ENCODE measurements around the gene TRIM62. TPM values are rescaled to one million over a fixed set of nuclear protein-coding genes. Genes with fewer than 3 reads are reported as not detected.

TRIM62 gene
- total RNA-seq, 1 donor from 2014 or later, result 8.8 TPM

DNA sequence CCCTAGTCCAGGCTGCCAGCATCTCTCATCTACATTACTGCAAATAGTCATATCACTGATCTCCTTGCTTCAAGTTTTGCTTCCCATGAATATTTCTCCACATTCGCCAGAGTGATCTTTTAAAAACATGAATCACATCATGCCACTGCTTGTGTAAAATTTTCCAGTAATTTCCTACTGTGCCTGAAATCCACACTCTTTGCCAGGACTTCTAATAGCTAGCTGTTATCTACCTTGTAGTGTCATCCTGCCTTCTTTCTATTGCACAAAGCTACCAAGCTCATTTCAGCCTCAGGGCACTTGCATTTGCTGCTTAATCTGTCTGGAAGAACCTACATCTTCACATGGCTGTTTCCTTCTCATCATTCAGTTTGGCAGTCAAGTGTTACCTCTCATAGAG lies 40.5 kb upstream of the TRIM62 start:
- H3K4me1 ChIP-seq, result peaks cover 10% of the 10 kb centered on the region
- TF ChIP-seq CTCF (IDR thresholded peaks at IDR 0.05) (no peak), POLR2A (IDR thresholded peaks at IDR 0.05) (no peak), POLR2AphosphoS5 (IDR thresholded peaks at IDR 0.05; ENCODE audit: insufficient read depth in 1 of 2, low read depth in 1 of 2) (no peak)
- H3K27me3 ChIP-seq, result no peaks in the 10 kb centered on the region
- no peak overlapping the region for H3K4me3 ChIP-seq
- intact Hi-C loops (cut with DNase I), result no loop called here
- H3K36me3 ChIP-seq, result no peaks in the 10 kb centered on the region
- H3K9me3 ChIP-seq, result no peaks in the 10 kb centered on the region
- DNase-seq (ENCODE audit: extremely low spot score in 2 of 2), result no peak
- H3K27ac ChIP-seq, result no peak overlapping the region

GRCh38 chr1:33221385-33221758 lies 39.5 kb upstream of the TRIM62 start:
- TF ChIP-seq POLR2A (IDR thresholded peaks at IDR 0.05), result no peak
- TF ChIP-seq POLR2AphosphoS5 (IDR thresholded peaks at IDR 0.05; ENCODE audit: insufficient read depth in 1 of 2, low read depth in 1 of 2), result peak in 1 of 2 donors; percentile 72
- TF ChIP-seq CTCF (IDR thresholded peaks at IDR 0.05), result no peak
- peaks cover 10% of the 10 kb centered on the region for H3K4me1 ChIP-seq
- no peaks in the 10 kb centered on the region for H3K27me3 ChIP-seq
- no peak for DNase-seq (ENCODE audit: extremely low spot score in 2 of 2)
- H3K9me3 ChIP-seq, result no peaks in the 10 kb centered on the region
- H3K4me3 ChIP-seq, result no peak overlapping the region
- no peaks in the 10 kb centered on the region for H3K36me3 ChIP-seq
- H3K27ac ChIP-seq, result no peak overlapping the region
- intact Hi-C loops (cut with DNase I), result no loop called here

GRCh38 chr1:33220676-33221384 lies 39.0 kb upstream of the TRIM62 start:
- no peaks in the 10 kb centered on the region for H3K9me3 ChIP-seq
- no peaks in the 10 kb centered on the region for H3K36me3 ChIP-seq
- no peak overlapping the region for H3K4me3 ChIP-seq
- intact Hi-C loops (cut with DNase I), result no loop called here
- H3K27ac ChIP-seq, result no peak overlapping the region
- no peak for TF ChIP-seq POLR2A (IDR thresholded peaks at IDR 0.05)
- peak in 1 of 2 donors; percentile 23 for TF ChIP-seq POLR2AphosphoS5 (IDR thresholded peaks at IDR 0.05; ENCODE audit: insufficient read depth in 1 of 2, low read depth in 1 of 2)
- no peak for TF ChIP-seq CTCF (IDR thresholded peaks at IDR 0.05)
- H3K4me1 ChIP-seq, result peaks cover 10% of the 10 kb centered on the region
- no peak for DNase-seq (ENCODE audit: extremely low spot score in 2 of 2)
- no peaks in the 10 kb centered on the region for H3K27me3 ChIP-seq

DNA sequence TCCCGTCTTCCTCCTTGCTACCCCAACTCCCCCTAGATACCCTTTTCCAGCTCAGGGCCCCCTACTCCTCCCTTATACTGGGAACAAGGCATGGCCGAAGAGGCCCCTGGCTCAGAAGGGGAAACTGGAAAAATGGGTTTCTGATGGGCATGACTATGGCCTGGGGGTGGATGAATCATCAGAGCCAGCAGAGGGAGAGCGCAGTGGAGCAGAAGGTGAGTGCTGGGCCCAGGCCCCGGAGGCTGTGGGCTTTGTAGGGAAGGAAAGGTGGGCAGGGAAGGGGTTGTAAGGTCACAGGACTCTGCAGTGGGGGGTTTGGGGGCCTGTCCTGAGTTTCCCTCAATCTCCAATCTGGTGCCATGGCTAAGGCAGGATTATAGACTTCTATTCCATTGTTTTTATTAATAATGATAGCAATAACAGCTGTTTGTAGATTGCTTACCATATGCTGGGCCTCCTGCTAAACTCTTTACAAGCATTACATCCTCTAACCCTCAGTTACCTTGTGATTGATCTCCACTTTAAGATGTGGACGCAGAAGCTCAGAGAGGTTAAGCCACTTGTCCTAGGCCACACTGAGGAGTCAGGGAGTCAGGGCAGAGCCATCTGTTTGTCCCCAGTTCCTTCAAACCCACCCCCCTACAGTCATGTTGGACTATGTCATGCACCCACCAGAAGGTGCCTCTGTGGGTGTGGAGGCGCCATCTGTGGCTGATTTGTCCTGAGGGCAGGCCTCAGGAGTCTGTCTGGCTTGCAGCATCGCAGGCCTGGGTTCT lies 38.2 kb upstream of the TRIM62 start:
- Histone ChIP-seq H3K27me3 (no peaks in the 10 kb centered on the region), H3K4me3 (no peak overlapping the region), H3K9me3 (no peaks in the 10 kb centered on the region), H3K36me3 (no peaks in the 10 kb centered on the region), H3K27ac (no peak overlapping the region), H3K4me1 (peaks cover 10% of the 10 kb centered on the region)
- intact Hi-C loops (cut with DNase I), result no loop called here
- no peak for TF ChIP-seq POLR2A (IDR thresholded peaks at IDR 0.05)
- no peak for TF ChIP-seq POLR2AphosphoS5 (IDR thresholded peaks at IDR 0.05; ENCODE audit: insufficient read depth in 1 of 2, low read depth in 1 of 2)
- TF ChIP-seq CTCF (IDR thresholded peaks at IDR 0.05), result no peak
- DNase-seq (ENCODE audit: extremely low spot score in 2 of 2), result no peak

DNA sequence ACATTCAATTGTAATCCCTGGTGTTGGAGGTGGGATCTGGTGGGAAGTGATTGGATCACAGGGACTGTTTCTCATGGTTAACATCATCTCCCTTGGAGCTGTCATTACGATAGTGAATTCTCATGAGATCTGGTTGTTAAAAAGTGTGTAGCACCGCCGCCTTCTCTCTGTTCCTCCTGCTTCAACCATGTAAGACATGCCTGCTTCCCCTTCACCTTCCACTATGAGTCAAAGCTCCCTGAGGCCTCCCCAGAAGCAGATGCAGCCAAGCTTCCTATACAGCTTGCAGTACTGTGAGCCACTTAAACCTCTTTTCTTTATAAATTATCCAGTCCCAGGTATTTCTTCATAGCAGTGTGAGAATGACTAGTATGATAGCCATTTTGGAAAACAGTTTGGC lies 30.1 kb upstream of the TRIM62 start:
- no peaks in the 10 kb centered on the region for H3K9me3 ChIP-seq
- H3K27ac ChIP-seq, result no peak overlapping the region
- H3K4me3 ChIP-seq, result no peak overlapping the region
- TF ChIP-seq POLR2A (IDR thresholded peaks at IDR 0.05) (no peak), CTCF (IDR thresholded peaks at IDR 0.05) (no peak), POLR2AphosphoS5 (IDR thresholded peaks at IDR 0.05; ENCODE audit: insufficient read depth in 1 of 2, low read depth in 1 of 2) (no peak)
- H3K36me3 ChIP-seq, result no peaks in the 10 kb centered on the region
- intact Hi-C loops (cut with DNase I), result no loop called here
- DNase-seq (ENCODE audit: extremely low spot score in 2 of 2), result no peak
- H3K4me1 ChIP-seq, result no peaks in the 10 kb centered on the region
- H3K27me3 ChIP-seq, result no peaks in the 10 kb centered on the region

All from vagina (tissue), 2 donors.